MG63 (cell line): ENCODE data around the gene ESPNL. TPM values are rescaled to one million over a fixed set of nuclear protein-coding genes. Genes with fewer than 3 reads are reported as not detected.

Experiments
- DNase-seq: peaks from one replicate; pipeline ENCODE4 v3.0.0-alpha.2; 2020
- H3K27me3 ChIP-seq: fragments of 250-450 bp; sonication (Bioruptor Pico); 2 replicates; pipeline ENCODE4 v1.5.1; 2020; ENCODE audit warnings: mild to moderate bottlenecking, moderate library complexity
- H3K36me3 ChIP-seq: fragments of 250-450 bp; sonication (Bioruptor Pico); 2 replicates; pipeline ENCODE4 v1.5.1; 2020; ENCODE audit warnings: mild to moderate bottlenecking, moderate library complexity
- H3K4me3 ChIP-seq: fragments of 250-450 bp; sonication (Bioruptor Pico); 2 replicates; pipeline ENCODE4 v1.5.1; 2020; ENCODE audit warnings: mild to moderate bottlenecking, moderate library complexity
- H3K9me3 ChIP-seq: fragments of 250-450 bp; sonication (Bioruptor Pico); 2 replicates; pipeline ENCODE4 v1.5.1; 2020; ENCODE audit warnings: mild to moderate bottlenecking, moderate library complexity
- total RNA-seq: library from RNA; depleted of rRNA; stranded (reverse); fragments of >200 nt; shearing (Covaris generic); gene quantifications from 2 replicates; pipeline ENCODE4 v1.2.3, GENCODE V29; 2014; ENCODE audit warnings: low replicate concordance

The ESPNL gene
- total RNA-seq, 1 experiment from 2014 or later, result 0.03 TPM

GRCh38 chr2:238152771-238153688 is 52.9 kb downstream of the ESPNL start:
- Histone ChIP-seq H3K36me3 (no peaks in the 10 kb centered on the region), H3K9me3 (no peaks in the 10 kb centered on the region), H3K27me3 (no peaks in the 10 kb centered on the region), H3K4me3 (no peak overlapping the region)
- no peak for DNase-seq

DNA sequence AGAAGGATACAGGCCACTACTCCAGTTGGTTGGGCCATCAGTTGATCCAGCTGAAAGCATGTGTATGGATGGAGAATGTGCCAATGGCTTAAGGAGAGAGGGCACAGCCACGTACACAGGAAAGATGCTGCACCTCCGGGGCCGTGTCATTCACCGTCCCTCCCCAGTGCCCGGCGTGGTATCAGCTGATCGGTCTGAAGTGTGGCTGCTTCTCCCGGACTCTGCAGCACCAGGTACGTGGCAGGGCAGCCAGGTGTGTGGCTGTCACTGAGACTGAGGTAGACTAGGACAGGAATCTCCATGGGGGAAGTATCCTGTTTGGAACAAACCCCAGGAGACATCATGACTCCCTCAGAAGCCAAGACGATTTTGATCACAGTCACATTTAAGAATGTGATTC is 54.4 kb downstream of the ESPNL start:
- no peaks in the 10 kb centered on the region for H3K36me3 ChIP-seq
- no peaks in the 10 kb centered on the region for H3K9me3 ChIP-seq
- H3K27me3 ChIP-seq, result no peaks in the 10 kb centered on the region
- DNase-seq, result no peak
- H3K4me3 ChIP-seq, result no peak overlapping the region

GRCh38 chr2:238155051-238155760 is 55.1 kb downstream of the ESPNL start:
- H3K36me3 ChIP-seq, result no peaks in the 10 kb centered on the region
- H3K9me3 ChIP-seq, result no peaks in the 10 kb centered on the region
- no peak for DNase-seq

GRCh38 chr2:238155761-238156694 is 55.9 kb downstream of the ESPNL start:
- no peaks in the 10 kb centered on the region for H3K36me3 ChIP-seq
- DNase-seq, result no peak
- H3K4me3 ChIP-seq, result no peak overlapping the region
- no peaks in the 10 kb centered on the region for H3K27me3 ChIP-seq
- no peaks in the 10 kb centered on the region for H3K9me3 ChIP-seq

More at GRCh38 chr2:238155051-238155760, 55.1 kb downstream of the ESPNL start:
- Histone ChIP-seq H3K27me3 (no peaks in the 10 kb centered on the region), H3K4me3 (no peak overlapping the region)

GRCh38 chr2:238157506-238158017 is 57.4 kb downstream of the ESPNL start:
- no peaks in the 10 kb centered on the region for H3K36me3 ChIP-seq
- no peak for DNase-seq
- no peaks in the 10 kb centered on the region for H3K9me3 ChIP-seq
- H3K4me3 ChIP-seq, result no peak overlapping the region
- H3K27me3 ChIP-seq, result no peaks in the 10 kb centered on the region

DNA sequence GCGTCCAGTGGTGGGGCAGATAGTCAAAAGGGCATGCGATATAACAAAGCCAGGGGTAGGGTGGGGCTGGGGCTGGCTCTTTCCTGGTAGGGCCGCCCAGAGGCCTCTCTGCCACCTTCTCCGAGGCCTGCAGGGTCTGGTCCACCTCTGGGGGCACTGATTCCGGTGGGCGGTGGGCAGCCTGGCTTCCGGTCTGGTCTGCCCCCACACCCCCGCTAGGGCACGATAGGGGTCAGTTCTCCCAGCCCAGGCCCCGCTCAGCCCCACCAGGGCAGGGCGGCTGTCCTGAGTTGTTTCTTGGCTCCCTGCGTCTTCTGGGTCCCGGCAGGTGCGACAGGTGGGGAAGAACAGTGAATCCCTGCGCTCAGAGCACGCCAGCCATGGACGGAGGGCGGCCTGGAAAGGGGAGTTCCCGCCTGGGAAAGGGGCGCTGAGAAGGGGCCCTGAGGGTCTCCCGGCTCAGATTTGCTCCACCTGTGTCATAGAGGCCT is 57.9 kb downstream of the ESPNL start:
- no peaks in the 10 kb centered on the region for H3K36me3 ChIP-seq
- H3K9me3 ChIP-seq, result no peaks in the 10 kb centered on the region
- no peak for DNase-seq
- H3K4me3 ChIP-seq, result no peak overlapping the region
- H3K27me3 ChIP-seq, result no peaks in the 10 kb centered on the region

GRCh38 chr2:238158509-238159070 is 58.5 kb downstream of the ESPNL start, which contains the start of gene ERFE:
ERFE (plus strand) TSS chr2:238158970; CDS start chr2:238159008, 38 bp downstream.
- Histone ChIP-seq H3K27me3 (no peaks in the 10 kb centered on the region), H3K9me3 (no peaks in the 10 kb centered on the region), H3K4me3 (peak within 1 kb of the TSS; percentile 54), H3K36me3 (no peaks in the 10 kb centered on the region)
- peak; percentile 54 for DNase-seq

GRCh38 chr2:238159071-238159539 is 59.0 kb downstream of the ESPNL start:
- no peaks in the 10 kb centered on the region for H3K36me3 ChIP-seq
- peak; percentile 35 for DNase-seq
- H3K9me3 ChIP-seq, result no peaks in the 10 kb centered on the region
- peak overlapping the region; percentile 54 for H3K4me3 ChIP-seq
- H3K27me3 ChIP-seq, result no peaks in the 10 kb centered on the region

- no peak for DNase-seq
- Histone ChIP-seq H3K36me3 (no peaks in the 10 kb centered on the region), H3K9me3 (no peaks in the 10 kb centered on the region), H3K4me3 (peak overlapping the region; percentile 54), H3K27me3 (no peaks in the 10 kb centered on the region)
Measured at GRCh38 chr2:238159661-238160205, 59.6 kb downstream of the ESPNL start.

DNA sequence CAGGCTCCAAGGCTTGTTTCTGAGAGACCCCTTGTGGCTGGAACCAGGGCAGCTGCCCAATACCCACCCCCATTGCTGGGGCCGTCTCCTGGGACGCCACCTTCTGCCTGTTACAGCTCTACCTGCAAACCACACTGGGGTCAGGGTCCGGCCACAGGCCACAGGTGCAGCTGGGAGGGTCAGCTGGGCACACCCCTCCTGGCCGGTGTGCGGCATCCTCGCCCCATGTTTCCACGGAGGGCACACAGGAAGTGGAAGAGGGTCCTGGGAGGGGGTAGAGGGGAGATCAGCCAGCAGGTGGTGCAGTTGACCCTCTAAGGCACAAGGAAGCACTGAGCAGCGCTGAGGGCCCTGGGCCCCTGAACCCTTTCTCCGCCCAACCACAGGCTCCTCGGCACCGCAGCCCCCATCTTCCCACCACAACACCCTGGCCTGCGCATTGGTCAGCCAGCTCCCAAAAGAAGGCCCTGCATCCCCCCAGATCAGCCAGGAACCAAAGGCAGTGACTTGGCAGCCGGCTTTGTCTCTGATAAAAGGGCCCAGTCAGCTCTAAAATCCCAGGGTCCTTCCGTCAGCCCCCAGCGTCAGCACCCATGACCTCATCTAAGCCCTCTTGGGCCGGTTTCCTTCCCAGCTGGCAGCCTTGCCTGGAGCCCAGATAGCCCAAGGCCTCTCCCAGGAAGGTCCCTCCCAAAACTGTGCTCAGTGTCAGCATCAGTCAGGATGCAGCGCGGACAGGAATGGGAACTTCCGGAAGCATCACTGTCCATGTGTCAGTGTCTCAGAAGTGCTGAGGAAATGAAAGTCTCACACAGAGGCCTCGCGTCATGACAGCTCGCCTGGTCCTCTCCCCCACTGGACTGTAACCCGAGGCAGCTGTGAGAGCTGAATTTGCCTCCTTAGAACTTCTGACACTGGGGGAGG is 60.3 kb downstream of the ESPNL start:
- H3K4me3 ChIP-seq, result no peak overlapping the region
- no peaks in the 10 kb centered on the region for H3K9me3 ChIP-seq
- no peaks in the 10 kb centered on the region for H3K27me3 ChIP-seq
- DNase-seq, result no peak
- no peaks in the 10 kb centered on the region for H3K36me3 ChIP-seq

- Histone ChIP-seq H3K27me3 (no peaks in the 10 kb centered on the region), H3K4me3 (no peak overlapping the region), H3K9me3 (no peaks in the 10 kb centered on the region), H3K36me3 (no peaks in the 10 kb centered on the region)
- no peak for DNase-seq
Measured at GRCh38 chr2:238161291-238162051, 61.3 kb downstream of the ESPNL start.

- H3K36me3 ChIP-seq, result peaks cover under 1% of the 10 kb centered on the region; the same call in 1 of the 2 replicates
- H3K27me3 ChIP-seq, result no peaks in the 10 kb centered on the region
- H3K4me3 ChIP-seq, result no peak overlapping the region
- no peak for DNase-seq
- no peaks in the 10 kb centered on the region for H3K9me3 ChIP-seq
Measured at GRCh38 chr2:238162251-238162845, 62.2 kb downstream of the ESPNL start.

DNA sequence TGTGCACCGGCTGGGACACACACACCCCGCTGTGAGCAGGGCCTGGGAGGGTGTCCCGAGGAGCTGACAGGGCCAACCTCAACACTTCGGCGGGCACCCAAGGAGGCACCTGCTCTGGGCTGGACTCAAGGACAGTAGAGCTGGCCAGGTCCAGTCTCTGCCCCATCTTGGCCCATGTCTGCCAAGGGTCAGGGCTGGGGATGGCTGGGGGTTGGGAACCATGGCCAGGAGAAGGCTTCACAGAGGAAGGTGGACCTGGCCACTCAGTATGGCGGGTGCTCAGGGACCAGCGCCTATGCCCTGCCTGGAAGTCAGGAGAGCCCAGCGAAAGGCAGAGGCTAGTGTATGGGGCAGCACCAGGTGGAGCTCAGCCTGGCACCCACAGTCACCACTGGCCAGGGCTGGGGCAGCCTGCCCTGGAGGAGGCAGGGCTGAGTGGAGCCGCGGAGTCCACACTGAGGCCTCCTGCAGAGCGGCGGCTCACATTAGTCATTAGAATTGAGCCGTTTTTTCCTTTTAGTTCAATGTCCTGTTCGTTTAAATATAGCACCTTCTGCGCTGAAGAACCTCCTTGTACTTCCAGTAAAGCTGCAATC is 62.8 kb downstream of the ESPNL start:
- H3K4me3 ChIP-seq, result no peak overlapping the region
- no peaks in the 10 kb centered on the region for H3K9me3 ChIP-seq
- peaks cover 6% of the 10 kb centered on the region for H3K36me3 ChIP-seq
- H3K27me3 ChIP-seq, result no peaks in the 10 kb centered on the region
- DNase-seq, result peak; percentile 59
